ENCODE data around the gene HOXA7.
A peak's percentile ranks its signal among the peaks of the same experiment; 100 is the strongest.

The HOXA7 gene

GRCh38 chr7:27133409-27134231 is 22.9 kb downstream of the HOXA7 start:
- no peak overlapping the region for H3K9ac ChIP-seq (ENCODE audit: low read depth, low read length)
- H3K4me1 ChIP-seq (ENCODE audit: insufficient read depth, low read length): no peaks in the 10 kb centered on the region
- peaks cover 100% of the 10 kb centered on the region for H3K27me3 ChIP-seq (ENCODE audit: insufficient read depth, low read length)

GRCh38 chr7:27132978-27133377 is 23.5 kb downstream of the HOXA7 start:
- Histone ChIP-seq H3K27me3 (ENCODE audit: insufficient read depth, low read length) (peaks cover 100% of the 10 kb centered on the region), H3K9ac (ENCODE audit: low read depth, low read length) (no peak overlapping the region), H3K27ac (ENCODE audit: low read length) (no peak overlapping the region), H3K9me3 (ENCODE audit: insufficient read depth, low read depth, low read length) (peaks cover 8% of the 10 kb centered on the region; the same call in 1 of the 2 replicates), H3K4me3 (ENCODE audit: low read length) (no peak overlapping the region), H3K4me1 (ENCODE audit: insufficient read depth, low read length) (no peaks in the 10 kb centered on the region), H3K36me3 (ENCODE audit: insufficient read depth, low read depth, low read length) (no peaks in the 10 kb centered on the region)

More at GRCh38 chr7:27133409-27134231, 22.9 kb downstream of the HOXA7 start:
- peaks cover 8% of the 10 kb centered on the region; the same call in 1 of the 2 replicates for H3K9me3 ChIP-seq (ENCODE audit: insufficient read depth, low read depth, low read length)
- no peak overlapping the region for H3K4me3 ChIP-seq (ENCODE audit: low read length)
- no peaks in the 10 kb centered on the region for H3K36me3 ChIP-seq (ENCODE audit: insufficient read depth, low read depth, low read length)
- H3K27ac ChIP-seq (ENCODE audit: low read length): no peak overlapping the region

- no peaks in the 10 kb centered on the region for H3K4me1 ChIP-seq (ENCODE audit: insufficient read depth, low read length)
- H3K27ac ChIP-seq (ENCODE audit: low read length): no peak overlapping the region
- no peak overlapping the region for H3K4me3 ChIP-seq (ENCODE audit: low read length)
- H3K36me3 ChIP-seq (ENCODE audit: insufficient read depth, low read depth, low read length): no peaks in the 10 kb centered on the region
- peaks cover 8% of the 10 kb centered on the region; the same call in 1 of the 2 replicates for H3K9me3 ChIP-seq (ENCODE audit: insufficient read depth, low read depth, low read length)
- no peak overlapping the region for H3K9ac ChIP-seq (ENCODE audit: low read depth, low read length)
- peaks cover 100% of the 10 kb centered on the region for H3K27me3 ChIP-seq (ENCODE audit: insufficient read depth, low read length)
These were observed 24.3 kb downstream of the HOXA7 start for GRCh38 chr7:27132214-27132613.

- peaks cover 100% of the 10 kb centered on the region for H3K27me3 ChIP-seq (ENCODE audit: insufficient read depth, low read length)
- H3K9ac ChIP-seq (ENCODE audit: low read depth, low read length): no peak overlapping the region
- peak overlapping the region; percentile 57; the same call in 1 of the 2 replicates for H3K4me3 ChIP-seq (ENCODE audit: low read length)
- no peak overlapping the region for H3K27ac ChIP-seq (ENCODE audit: low read length)
- H3K9me3 ChIP-seq (ENCODE audit: insufficient read depth, low read depth, low read length): peaks cover 8% of the 10 kb centered on the region; the same call in 1 of the 2 replicates
- no peaks in the 10 kb centered on the region for H3K4me1 ChIP-seq (ENCODE audit: insufficient read depth, low read length)
- H3K36me3 ChIP-seq (ENCODE audit: insufficient read depth, low read depth, low read length): no peaks in the 10 kb centered on the region
These were observed 25.1 kb downstream of the HOXA7 start for GRCh38 chr7:27131390-27131819.

GRCh38 chr7:27130540-27131389 is 25.7 kb downstream of the HOXA7 start, which contains the start of gene HOXA4:
Gene HOXA4, minus strand, starts transcription at chr7:27130757. Its CDS starts 24 bp downstream, at chr7:27130733.
- H3K36me3 ChIP-seq (ENCODE audit: insufficient read depth, low read depth, low read length): no peaks in the 10 kb centered on the region
- peaks cover 100% of the 10 kb centered on the region for H3K27me3 ChIP-seq (ENCODE audit: insufficient read depth, low read length)
- H3K9ac ChIP-seq (ENCODE audit: low read depth, low read length): no peak within 1 kb of the TSS
- H3K4me3 ChIP-seq (ENCODE audit: low read length): peak within 1 kb of the TSS; percentile 57
- peaks cover 8% of the 10 kb centered on the region; the same call in 1 of the 2 replicates for H3K9me3 ChIP-seq (ENCODE audit: insufficient read depth, low read depth, low read length)
- H3K4me1 ChIP-seq (ENCODE audit: insufficient read depth, low read length): no peaks in the 10 kb centered on the region
- H3K27ac ChIP-seq (ENCODE audit: low read length): no peak within 1 kb of the TSS

- peaks cover 10% of the 10 kb centered on the region; the same call in 1 of the 2 replicates for H3K9me3 ChIP-seq (ENCODE audit: insufficient read depth, low read depth, low read length)
- H3K27ac ChIP-seq (ENCODE audit: low read length): no peak overlapping the region
- peaks cover 100% of the 10 kb centered on the region for H3K27me3 ChIP-seq (ENCODE audit: insufficient read depth, low read length)
- H3K36me3 ChIP-seq (ENCODE audit: insufficient read depth, low read depth, low read length): no peaks in the 10 kb centered on the region
- no peaks in the 10 kb centered on the region for H3K4me1 ChIP-seq (ENCODE audit: insufficient read depth, low read length)
- no peak overlapping the region for H3K4me3 ChIP-seq (ENCODE audit: low read length)
- H3K9ac ChIP-seq (ENCODE audit: low read depth, low read length): no peak overlapping the region
These were observed 26.5 kb downstream of the HOXA7 start for GRCh38 chr7:27129729-27130539.

- no peak overlapping the region for H3K4me3 ChIP-seq (ENCODE audit: low read length)
- no peaks in the 10 kb centered on the region for H3K36me3 ChIP-seq (ENCODE audit: insufficient read depth, low read depth, low read length)
- H3K27ac ChIP-seq (ENCODE audit: low read length): no peak overlapping the region
- H3K27me3 ChIP-seq (ENCODE audit: insufficient read depth, low read length): peaks cover 100% of the 10 kb centered on the region
- no peaks in the 10 kb centered on the region for H3K4me1 ChIP-seq (ENCODE audit: insufficient read depth, low read length)
- H3K9ac ChIP-seq (ENCODE audit: low read depth, low read length): no peak overlapping the region
- peaks cover 18% of the 10 kb centered on the region; the same call in 1 of the 2 replicates for H3K9me3 ChIP-seq (ENCODE audit: insufficient read depth, low read depth, low read length)
These were observed 27.4 kb downstream of the HOXA7 start for GRCh38 chr7:27128776-27129728.

GRCh38 chr7:27128034-27128433 is 28.4 kb downstream of the HOXA7 start:
- Histone ChIP-seq H3K27ac (ENCODE audit: low read length) (no peak overlapping the region), H3K27me3 (ENCODE audit: insufficient read depth, low read length) (peaks cover 100% of the 10 kb centered on the region), H3K9ac (ENCODE audit: low read depth, low read length) (no peak overlapping the region), H3K4me3 (ENCODE audit: low read length) (no peak overlapping the region), H3K4me1 (ENCODE audit: insufficient read depth, low read length) (no peaks in the 10 kb centered on the region), H3K9me3 (ENCODE audit: insufficient read depth, low read depth, low read length) (peaks cover 25% of the 10 kb centered on the region; the same call in 1 of the 2 replicates), H3K36me3 (ENCODE audit: insufficient read depth, low read depth, low read length) (no peaks in the 10 kb centered on the region)

GRCh38 chr7:27126596-27127327 is 29.7 kb downstream of the HOXA7 start:
- no peak overlapping the region for H3K9ac ChIP-seq (ENCODE audit: low read depth, low read length)
- no peak overlapping the region for H3K4me3 ChIP-seq (ENCODE audit: low read length)
- H3K36me3 ChIP-seq (ENCODE audit: insufficient read depth, low read depth, low read length): no peaks in the 10 kb centered on the region
- peaks cover 25% of the 10 kb centered on the region; the same call in 1 of the 2 replicates for H3K9me3 ChIP-seq (ENCODE audit: insufficient read depth, low read depth, low read length)
- H3K4me1 ChIP-seq (ENCODE audit: insufficient read depth, low read length): no peaks in the 10 kb centered on the region
- H3K27ac ChIP-seq (ENCODE audit: low read length): no peak overlapping the region
- peaks cover 100% of the 10 kb centered on the region for H3K27me3 ChIP-seq (ENCODE audit: insufficient read depth, low read length)

- H3K9ac ChIP-seq (ENCODE audit: low read depth, low read length): no peak overlapping the region
- no peak overlapping the region for H3K4me3 ChIP-seq (ENCODE audit: low read length)
- H3K36me3 ChIP-seq (ENCODE audit: insufficient read depth, low read depth, low read length): no peaks in the 10 kb centered on the region
- no peak overlapping the region for H3K27ac ChIP-seq (ENCODE audit: low read length)
- no peaks in the 10 kb centered on the region for H3K4me1 ChIP-seq (ENCODE audit: insufficient read depth, low read length)
- peaks cover 100% of the 10 kb centered on the region for H3K27me3 ChIP-seq (ENCODE audit: insufficient read depth, low read length)
- peaks cover 25% of the 10 kb centered on the region; the same call in 1 of the 2 replicates for H3K9me3 ChIP-seq (ENCODE audit: insufficient read depth, low read depth, low read length)
These were observed 30.5 kb downstream of the HOXA7 start for GRCh38 chr7:27125986-27126394.
